Epithelial cell of proximal tubule (primary cell): ENCODE results near the gene RETSAT. TPM values are rescaled to one million over a fixed set of nuclear protein-coding genes. Genes with fewer than 3 reads are reported as not detected.
"Not testable (repeated sequence)": the region's sequence is repeated elsewhere in the genome, so short reads cannot be mapped to it uniquely, and the experiment has no call there.

ENCODE experiments used
- DNase-seq: peaks from one replicate; pipeline ENCODE4 v3.0.0-alpha.2; 2011; ENCODE audit warnings: low read depth
- H3K4me3 ChIP-seq: 2 replicates; pipeline ENCODE4 v1.5.1; 2011; ENCODE audit warnings: low read depth, mild to moderate bottlenecking, low read length
- total RNA-seq: library from RNA; depleted of rRNA; stranded (reverse); fragments of >200 nt; gene quantifications from 2 replicates; pipeline ENCODE4 v1.2.3, GENCODE V29; 2015
- TF ChIP-seq, protein P1 (sequence below): conservative IDR thresholded peaks from 2 replicates; pipeline ENCODE4 v1.5.1; 2012; ENCODE audit warnings: low read depth, mild to moderate bottlenecking, low read length

Gene RETSAT
- total RNA-seq, 1 donor from 2014 or later = 29.1 TPM

DNA sequence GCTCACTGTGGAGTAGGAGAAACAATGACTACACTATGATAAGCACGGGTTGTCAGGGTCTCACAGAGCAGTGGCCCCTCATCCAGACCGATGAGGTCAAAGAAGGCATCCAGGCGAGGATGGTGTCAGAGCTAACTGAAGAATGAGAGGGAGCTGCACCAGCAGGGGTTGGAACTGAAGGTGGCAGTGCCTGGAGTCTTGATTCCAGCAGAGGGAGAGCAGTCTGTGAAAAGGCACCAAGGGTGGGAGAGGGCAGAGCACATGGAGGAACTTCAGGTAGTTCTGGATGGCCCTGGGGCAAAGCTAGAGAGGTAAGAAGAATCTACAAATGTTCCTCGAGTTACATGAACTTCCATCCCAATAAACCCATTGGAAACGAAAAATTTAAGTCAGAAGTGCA lies 12.9 kb upstream of the RETSAT start:
- H3K4me3 ChIP-seq = no peak overlapping the region
- DNase-seq = no peak
- TF ChIP-seq, protein P1, sequence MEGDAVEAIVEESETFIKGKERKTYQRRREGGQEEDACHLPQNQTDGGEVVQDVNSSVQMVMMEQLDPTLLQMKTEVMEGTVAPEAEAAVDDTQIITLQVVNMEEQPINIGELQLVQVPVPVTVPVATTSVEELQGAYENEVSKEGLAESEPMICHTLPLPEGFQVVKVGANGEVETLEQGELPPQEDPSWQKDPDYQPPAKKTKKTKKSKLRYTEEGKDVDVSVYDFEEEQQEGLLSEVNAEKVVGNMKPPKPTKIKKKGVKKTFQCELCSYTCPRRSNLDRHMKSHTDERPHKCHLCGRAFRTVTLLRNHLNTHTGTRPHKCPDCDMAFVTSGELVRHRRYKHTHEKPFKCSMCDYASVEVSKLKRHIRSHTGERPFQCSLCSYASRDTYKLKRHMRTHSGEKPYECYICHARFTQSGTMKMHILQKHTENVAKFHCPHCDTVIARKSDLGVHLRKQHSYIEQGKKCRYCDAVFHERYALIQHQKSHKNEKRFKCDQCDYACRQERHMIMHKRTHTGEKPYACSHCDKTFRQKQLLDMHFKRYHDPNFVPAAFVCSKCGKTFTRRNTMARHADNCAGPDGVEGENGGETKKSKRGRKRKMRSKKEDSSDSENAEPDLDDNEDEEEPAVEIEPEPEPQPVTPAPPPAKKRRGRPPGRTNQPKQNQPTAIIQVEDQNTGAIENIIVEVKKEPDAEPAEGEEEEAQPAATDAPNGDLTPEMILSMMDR = no peak

DNA sequence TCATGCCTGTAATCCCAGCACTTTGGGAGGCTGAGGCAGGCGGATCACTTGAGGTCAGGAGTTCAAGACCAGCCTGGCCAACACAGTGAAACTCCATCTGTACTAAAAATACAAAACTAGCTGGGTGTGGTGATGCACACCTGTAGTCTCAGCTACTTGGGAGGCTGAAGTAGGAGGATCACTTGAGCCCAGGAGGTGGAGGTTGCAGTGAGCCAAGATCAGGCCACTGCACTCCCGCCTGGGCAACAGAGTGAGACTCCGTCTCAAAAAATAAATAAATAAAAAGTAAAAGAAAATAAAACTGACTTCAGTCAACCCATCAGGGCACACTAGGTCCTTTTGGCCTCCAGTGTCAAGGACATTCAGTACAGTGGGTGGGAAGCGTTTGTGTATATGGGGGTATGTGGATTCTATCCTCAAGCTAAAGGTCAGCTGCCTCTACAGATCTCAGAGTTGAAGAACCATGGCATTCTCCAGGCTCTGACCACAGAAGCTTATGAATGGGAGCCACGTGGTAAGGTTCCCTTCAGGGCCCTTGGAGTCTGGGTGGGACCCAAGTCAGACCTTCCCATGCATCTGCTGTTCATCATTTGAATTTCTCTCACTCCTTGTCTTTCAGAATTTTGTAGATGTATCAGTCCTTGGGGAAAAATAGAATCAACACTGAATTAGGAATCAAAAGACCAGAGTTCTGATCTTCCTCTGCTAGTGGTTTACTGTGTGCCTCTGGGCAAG lies 8.5 kb upstream of the RETSAT start:
- not testable (repeated sequence) for H3K4me3 ChIP-seq, DNase-seq

DNA sequence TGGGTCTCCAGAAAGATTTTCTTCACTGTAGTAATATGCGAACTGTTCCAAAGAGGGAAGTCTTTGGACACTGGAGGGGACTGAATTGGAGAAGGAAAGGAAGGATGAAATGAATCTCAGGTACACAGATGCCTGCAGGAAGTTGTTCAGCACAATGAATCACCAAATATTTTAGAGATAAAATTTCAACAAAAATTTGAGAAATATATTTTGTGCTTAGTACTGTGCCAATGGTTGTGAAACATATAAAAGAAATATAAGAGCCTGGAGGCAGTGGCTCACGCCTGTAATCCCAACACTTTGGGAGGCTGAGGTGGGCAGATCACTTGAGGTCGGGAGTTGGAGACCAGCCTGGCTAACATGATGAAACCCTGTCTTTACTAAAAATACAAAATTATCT lies 3.4 kb upstream of the RETSAT start:
- no peak overlapping the region for H3K4me3 ChIP-seq
- TF ChIP-seq, protein P1 = no peak
- no peak for DNase-seq

DNA sequence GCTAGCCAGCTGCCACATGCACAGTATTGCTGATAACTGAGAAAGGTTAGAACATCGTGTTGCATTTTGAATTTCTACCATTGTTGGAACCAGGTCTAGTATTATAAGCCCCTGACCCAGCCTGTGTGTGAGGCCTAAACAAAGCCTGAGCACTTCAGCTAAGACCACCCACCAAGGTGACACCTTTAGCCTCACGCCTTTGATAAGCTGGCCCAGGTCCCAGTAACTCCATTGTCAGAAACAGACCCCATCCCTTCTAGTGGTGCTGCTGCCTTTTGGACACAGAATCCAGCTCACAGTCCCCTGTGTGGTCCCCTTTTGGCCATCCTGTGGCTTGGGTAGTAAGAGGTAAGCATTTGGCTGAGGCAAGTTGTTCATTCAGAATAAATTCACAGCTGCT lies 1.9 kb upstream of the RETSAT start:
- no peak overlapping the region for H3K4me3 ChIP-seq
- DNase-seq = no peak
- TF ChIP-seq, protein P1 = no peak

DNA sequence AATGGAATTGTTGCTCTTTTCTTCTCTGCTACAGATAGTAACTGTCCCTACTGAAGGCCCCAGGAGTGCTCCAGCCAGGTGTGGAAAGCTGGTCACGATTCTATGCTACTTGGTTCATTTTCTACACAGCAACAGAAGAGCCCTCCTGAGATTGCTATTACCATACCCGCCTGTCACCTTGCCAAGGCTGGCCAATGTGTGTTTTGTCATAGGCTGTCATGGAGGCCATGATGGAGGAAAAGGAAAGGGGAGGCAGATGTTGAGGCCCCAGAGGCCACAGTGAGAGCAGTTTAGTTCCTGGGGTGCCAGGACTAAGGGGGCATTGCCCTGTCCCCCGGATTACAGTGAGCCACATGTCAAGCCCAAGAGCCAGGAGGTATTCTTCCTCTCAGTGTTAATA lies 1.2 kb upstream of the RETSAT start:
- DNase-seq = no peak
- TF ChIP-seq, protein P1 = no peak
- peak overlapping the region; percentile 99 for H3K4me3 ChIP-seq

DNA sequence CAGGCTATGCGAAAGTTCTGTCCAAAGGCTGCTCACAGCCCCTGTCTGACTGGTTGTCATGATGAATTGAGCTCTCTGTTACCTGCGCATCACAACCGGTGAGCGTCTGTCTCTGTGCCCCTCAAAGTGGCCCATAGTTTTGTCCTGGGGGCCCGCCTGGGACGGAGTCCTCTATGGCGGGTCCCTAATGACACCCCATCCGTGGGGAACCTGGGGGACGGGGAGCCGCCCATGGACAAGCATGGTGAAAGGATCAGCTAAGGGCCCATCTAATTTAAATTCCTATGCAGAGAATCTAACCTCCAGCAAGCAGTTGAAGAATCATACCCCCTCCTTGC lies 714 bp upstream of the RETSAT start:
- no peak for DNase-seq
- TF ChIP-seq, protein P1 = no peak
- peak overlapping the region; percentile 99 for H3K4me3 ChIP-seq

DNA sequence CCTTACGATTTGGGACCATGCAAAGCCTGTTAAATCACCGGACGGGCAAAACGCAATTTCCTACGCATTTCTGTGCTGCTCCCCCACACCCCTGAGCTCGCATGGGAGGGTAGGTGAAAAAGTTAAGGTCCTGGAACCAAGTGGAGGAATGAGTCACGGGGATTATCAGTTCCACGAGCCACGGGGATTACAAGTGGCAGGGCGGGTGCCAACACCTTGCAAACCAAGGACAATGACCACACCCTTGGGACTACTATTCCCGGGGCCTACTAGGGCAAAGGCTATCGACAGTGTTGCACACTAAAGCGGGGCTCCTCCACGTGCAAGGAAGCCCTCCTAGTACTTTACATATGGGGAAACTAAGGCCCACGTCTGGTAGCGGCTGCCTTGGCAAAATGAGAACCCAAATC lies 447 bp downstream of the RETSAT start:
- TF ChIP-seq, protein P1 = no peak
- DNase-seq = no peak
- peak overlapping the region; percentile 99 for H3K4me3 ChIP-seq
